Astrocyte of the spinal cord (primary cell): ENCODE results near the gene C3orf18.
A peak's percentile ranks its signal among the peaks of the same experiment; 100 is the strongest.

Experiments used
- DNase-seq: peaks from one replicate; pipeline ENCODE4 v3.0.0; 2011; ENCODE audit warnings: low read depth, low spot score
- H3K4me3 ChIP-seq: 2 replicates; pipeline ENCODE4 v1.5.1; 2011; ENCODE audit warnings: low read depth, mild to moderate bottlenecking, low read length, moderate library complexity
- in situ Hi-C: cut with HindIII; loops from 2 replicates; pipeline ENCODE4 v1.10.0; 2017; ENCODE audit warnings: low sequenced_read_pairs
- TF ChIP-seq, protein P1 (sequence below): IDR thresholded peaks from 2 replicates; pipeline ENCODE4 v1.5.1; 2012; ENCODE audit warnings: low read depth, mild to moderate bottlenecking, low read length, inconsistent platforms

The C3orf18 gene

DNA sequence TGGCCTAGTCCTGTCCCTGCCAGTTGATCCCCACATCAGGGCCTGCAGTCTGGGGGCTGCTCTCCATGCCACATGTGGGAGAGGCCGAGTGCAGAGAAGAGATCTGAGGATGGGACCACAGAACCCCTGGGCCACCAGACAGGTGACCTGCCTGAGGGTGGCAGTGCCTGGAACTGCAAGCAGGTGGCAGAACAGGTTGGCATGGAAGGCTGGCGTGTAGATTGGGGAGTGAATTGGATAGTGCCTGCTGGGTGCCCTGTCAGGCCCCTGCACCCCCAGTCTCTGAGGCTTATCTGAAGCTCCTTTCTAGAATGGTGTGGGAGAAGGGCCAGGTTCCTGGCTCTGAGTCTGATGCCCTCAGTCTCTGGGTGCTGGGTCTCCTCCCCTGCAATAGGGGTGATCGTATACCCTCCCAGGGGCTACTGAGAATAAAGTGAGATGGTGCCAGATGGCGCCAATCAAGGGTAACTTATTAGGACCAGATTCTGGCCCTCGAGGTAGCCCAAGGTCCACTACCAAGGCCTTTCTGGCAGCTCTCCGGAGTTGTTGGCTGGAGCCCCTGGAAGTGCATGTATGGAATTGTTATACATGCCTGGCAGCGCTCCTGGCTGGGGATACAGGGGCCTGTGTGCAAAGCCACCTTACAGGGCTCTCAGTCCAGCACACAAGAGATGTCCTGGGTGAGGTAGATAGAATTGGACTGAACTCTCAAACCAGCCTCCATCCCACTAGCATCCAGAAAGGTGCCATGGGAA lies 15.7 kb downstream of the C3orf18 start:
- TF ChIP-seq, protein P1, sequence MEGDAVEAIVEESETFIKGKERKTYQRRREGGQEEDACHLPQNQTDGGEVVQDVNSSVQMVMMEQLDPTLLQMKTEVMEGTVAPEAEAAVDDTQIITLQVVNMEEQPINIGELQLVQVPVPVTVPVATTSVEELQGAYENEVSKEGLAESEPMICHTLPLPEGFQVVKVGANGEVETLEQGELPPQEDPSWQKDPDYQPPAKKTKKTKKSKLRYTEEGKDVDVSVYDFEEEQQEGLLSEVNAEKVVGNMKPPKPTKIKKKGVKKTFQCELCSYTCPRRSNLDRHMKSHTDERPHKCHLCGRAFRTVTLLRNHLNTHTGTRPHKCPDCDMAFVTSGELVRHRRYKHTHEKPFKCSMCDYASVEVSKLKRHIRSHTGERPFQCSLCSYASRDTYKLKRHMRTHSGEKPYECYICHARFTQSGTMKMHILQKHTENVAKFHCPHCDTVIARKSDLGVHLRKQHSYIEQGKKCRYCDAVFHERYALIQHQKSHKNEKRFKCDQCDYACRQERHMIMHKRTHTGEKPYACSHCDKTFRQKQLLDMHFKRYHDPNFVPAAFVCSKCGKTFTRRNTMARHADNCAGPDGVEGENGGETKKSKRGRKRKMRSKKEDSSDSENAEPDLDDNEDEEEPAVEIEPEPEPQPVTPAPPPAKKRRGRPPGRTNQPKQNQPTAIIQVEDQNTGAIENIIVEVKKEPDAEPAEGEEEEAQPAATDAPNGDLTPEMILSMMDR: peak; percentile 3
- in situ Hi-C loops: no loop called here
- no peak overlapping the region for H3K4me3 ChIP-seq
- no peak for DNase-seq

DNA sequence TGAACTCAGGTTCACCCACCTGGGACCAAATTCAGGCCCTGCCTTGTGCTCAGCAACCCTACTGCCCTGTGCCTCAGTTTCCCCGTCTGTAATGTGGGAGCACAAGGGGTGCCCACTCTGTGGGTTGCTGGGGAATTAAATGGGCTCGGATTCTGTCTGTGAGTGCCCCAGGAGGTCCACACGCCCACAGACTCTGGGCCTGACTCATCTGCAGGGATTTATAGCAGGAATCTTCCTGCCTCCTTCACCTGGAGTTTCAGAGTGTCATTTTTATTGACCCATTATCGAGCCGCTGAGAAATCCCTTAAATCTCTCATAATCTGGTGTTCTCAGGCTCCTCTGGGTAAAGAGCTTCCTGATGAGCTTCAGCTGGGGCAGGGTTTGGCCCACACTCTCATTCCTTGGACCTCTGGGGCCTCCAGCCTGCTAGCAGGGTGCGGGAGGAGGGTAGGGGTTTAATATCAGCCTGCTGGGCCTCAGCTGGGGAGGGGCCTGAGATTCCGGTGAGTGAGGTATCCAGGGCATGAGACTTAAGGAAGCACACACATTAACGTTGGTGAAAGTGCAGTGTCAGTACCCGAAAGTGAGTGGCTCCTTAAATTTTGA lies 16.4 kb downstream of the C3orf18 start:
- no peak for DNase-seq
- H3K4me3 ChIP-seq: no peak overlapping the region
- in situ Hi-C loops: no loop called here
- TF ChIP-seq, protein P1: no peak

DNA sequence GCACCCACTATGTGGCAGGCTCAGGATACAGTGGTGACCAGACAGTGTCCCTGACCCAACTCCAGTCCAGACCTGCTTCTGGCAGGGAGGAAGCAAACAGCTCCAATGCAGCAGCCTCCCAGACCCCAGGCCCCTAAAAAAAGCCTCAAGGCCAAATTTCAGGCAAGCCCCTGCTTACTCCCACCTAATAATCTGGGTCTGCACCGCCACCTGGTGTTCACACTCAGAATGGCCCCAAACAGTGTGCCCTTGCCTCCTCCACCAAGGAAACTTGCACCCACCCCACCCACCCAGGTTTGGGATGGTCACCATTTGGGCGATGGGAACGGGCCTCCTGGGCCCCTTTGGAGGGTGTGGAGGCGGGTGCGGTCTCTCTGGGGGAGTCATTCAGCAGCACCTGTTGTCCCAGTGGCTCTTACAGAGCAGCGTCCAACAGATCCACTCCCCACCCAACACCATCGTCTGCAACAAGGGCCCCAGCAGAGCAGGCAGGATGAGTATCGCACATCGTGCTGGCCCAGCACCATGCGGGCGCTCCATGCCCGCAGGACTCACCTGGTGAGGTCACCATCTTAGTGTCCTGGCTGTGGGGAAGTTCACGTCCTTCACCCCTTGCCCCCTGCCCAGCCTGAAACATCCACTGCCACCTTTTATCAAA lies 17.3 kb downstream of the C3orf18 start:
- H3K4me3 ChIP-seq: no peak overlapping the region
- TF ChIP-seq, protein P1: peak; percentile 84
- in situ Hi-C loops: no loop called here
- DNase-seq: peak; percentile 13

DNA sequence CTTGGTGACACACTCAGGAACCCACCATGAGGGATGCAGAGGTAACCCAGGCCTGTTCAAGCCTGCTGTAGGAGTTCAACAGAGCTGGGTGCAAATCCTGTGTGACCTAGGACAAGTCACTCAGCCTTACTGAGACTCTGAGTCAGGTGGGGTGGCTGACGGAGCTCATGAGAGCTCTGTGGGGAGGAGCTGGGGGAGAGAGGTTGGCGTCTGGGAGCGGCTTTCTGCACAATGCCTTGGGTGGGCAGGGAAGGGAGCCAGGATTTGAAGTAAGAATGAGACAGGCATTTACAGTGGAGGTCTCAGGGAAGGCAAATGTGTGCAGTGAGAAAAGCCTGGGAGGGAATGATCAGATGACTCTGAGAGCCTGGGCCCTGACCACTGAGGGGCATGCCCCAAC lies 18.3 kb downstream of the C3orf18 start:
- TF ChIP-seq, protein P1: no peak
- no peak overlapping the region for H3K4me3 ChIP-seq
- DNase-seq: no peak
- in situ Hi-C loops: no loop called here

DNA sequence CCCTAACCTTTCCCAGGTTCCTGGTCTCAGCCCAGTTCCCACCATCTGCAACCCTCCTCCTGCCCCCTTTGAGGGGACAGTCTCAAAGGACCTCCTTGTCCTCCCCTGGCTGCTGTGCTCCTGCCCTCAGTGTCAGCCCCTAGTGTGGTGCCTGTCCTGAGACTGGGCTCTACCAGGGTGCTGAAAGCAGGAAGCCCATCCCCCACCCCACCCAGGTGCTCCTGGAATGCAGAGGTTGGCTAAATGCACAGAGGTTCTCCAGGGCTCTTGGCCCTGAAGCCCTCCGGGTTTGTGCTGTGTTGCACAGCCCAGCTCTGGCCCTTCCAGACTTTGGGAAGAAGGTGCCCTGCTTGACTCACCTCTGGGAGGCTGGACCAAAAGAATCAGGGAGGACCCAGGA lies 21.8 kb downstream of the C3orf18 start:
- TF ChIP-seq, protein P1: no peak
- no peak overlapping the region for H3K4me3 ChIP-seq
- in situ Hi-C loops: no loop called here
- no peak for DNase-seq

DNA sequence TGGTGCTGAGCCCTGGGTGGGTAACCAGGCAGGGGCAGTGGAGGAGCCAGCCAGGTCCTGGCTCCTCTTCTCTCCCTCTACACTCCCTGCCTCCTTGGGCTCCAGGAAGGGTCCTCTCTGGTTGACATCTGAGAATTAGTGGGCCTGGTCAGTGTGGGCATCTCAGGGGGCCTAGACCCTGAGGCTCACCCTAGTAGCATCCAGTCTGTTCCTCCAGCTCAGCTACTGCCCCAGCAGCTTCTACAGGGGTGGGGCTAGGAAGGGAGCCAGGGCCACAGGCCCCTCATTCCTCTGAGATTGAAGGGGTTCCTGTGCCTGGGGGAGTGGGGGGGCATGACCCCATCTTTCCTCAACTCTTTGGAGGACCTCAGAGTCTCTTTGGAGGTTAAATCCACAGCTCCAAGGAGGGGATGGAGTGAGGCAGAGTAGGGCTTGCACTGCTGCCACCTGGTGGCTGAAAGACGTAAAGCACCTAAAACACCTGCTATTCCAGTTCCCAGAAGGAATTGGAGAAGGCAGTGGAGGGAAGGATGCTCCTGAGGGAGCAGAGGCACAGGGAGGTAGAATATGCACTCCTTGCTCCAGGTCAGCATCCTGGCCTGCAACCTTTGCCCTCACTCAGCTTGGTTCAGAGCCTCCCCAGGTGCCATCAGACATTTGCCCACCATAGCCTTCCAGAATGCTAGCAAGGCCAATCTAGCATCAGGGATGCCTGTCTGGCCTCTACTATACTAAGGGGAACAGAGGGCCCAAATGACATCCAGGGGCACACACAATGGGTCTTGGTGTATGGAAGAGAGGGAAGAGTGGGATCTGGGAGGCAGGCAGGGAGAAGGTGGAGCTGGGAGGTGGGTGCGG lies 25.1 kb downstream of the C3orf18 start:
- peak; percentile 45 for DNase-seq
- TF ChIP-seq, protein P1: peak; percentile 92
- no peak overlapping the region for H3K4me3 ChIP-seq
- in situ Hi-C loops: no loop called here
